ENCODE results near the gene SMKR1.
"Not testable (repeated sequence)": the region's sequence is repeated elsewhere in the genome, so short reads cannot be mapped to it uniquely, and the experiment has no call there.

Gene SMKR1

DNA sequence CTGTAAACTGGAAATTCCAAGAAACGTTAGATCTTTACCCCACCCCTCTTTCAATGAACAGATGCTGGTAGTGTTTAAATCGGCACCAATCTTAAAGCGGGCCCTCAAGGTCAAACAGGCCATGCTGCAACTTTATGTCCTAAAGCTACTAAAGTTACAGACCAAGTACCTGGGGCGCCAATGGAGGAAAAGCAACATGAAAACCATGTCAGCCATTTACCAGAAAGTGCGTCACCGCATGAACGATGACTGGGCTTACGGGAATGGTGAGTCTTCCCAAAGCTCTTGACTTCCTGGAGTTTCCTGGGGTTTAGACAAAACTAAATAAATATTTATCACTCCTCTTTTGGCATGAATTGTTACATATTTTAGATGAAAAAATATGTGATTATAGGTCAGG is 19.6 kb upstream of the SMKR1 start:
- DNase-seq (ENCODE audit: low read depth in 2 of 2) = no peak

DNA sequence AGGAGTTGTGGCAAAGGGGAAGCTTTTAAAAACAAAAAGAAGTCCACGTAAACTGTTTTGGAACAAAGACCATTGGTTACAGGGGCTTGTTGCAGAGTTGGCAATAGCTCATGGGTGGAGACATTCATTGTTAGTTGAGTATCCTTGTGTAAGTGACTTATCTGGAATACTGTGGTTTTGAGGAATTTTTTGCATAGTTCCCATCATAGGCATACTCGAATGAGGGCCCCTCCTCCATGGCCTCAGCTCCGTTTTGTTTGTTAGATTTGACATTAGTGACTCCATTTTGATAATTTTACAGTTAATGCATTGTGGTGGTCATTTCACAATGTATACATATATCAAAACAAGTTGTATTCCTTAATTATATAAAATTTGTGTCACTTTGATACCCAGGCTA is 12.8 kb upstream of the SMKR1 start:
- no peak for DNase-seq (ENCODE audit: low read depth in 2 of 2)

DNA sequence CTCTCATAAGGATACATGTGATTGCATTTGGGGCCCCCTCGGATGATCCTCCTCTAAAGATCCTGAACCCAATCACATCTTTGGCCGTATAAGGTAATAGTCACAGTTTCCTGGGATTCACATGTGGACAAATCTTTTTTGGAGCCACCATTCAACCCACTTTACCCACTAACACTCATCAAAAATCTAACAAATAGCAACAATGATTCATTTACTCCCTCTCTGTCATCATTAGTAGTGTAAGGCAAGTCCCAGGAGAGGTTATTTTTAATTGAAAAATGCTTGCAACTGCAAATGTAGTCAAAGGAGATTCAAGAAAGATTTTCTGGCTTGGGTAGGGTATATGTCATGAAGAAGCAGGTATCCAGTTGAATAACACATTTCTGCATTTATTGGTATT is 9.9 kb upstream of the SMKR1 start:
- DNase-seq (ENCODE audit: low read depth in 2 of 2) = no peak

DNA sequence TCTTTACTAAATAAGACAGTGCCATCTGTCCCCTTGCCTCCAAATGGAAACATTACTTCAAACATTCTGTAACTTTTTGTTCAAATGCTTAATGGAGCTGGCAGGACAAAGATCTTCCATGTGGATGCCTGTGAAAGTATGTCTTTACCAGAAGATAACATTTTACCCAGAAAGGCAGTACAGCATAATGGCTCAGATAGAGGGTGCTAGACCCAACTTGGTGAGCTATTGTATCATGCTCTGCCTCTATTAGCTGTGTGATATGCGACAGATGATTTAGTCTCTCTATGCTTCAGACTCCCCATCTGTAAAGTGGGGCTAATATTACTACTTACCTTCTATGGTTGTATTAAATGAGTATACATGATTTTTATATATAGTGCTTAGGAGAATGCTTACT is 8.8 kb upstream of the SMKR1 start:
- DNase-seq (ENCODE audit: low read depth in 2 of 2) = no peak

DNA sequence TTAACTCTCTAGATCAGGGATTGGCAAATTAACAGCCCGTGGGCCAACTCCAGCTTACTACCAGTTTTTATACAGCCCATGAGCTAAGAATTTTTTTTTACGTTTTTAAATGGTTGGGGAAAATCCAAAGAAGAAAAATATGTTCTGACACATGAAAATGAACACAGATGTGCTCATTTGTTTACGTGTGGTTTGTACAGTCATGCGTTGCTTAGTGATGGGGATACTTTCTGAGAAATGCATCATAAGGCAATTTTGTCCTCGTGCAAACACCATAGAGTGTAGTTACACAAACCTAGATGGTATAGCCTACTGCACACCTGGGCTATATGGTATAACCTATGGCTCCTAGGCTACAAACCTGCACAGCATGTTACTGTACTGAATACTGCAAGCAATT is 8.3 kb upstream of the SMKR1 start:
- no peak for DNase-seq (ENCODE audit: low read depth in 2 of 2)

DNA sequence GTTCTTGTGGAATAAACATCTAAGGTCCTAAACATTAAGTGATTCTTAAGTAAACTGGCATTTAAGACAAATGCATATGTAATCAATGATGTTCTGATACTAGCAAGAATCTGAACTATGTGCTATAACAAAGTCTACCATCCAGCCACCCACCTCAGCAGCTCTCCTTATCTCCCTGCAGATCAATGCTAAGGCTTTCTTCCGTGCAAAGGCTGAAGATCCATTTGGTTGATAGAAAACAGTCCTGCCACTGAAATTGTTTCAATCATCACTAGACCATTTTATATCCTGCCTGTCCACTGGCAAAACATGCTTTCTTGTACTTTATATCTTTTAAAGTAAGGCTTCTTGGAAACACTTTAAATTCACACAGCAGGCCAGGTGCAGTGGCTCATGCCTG is 6.3 kb upstream of the SMKR1 start:
- no peak for DNase-seq (ENCODE audit: low read depth in 2 of 2)

DNA sequence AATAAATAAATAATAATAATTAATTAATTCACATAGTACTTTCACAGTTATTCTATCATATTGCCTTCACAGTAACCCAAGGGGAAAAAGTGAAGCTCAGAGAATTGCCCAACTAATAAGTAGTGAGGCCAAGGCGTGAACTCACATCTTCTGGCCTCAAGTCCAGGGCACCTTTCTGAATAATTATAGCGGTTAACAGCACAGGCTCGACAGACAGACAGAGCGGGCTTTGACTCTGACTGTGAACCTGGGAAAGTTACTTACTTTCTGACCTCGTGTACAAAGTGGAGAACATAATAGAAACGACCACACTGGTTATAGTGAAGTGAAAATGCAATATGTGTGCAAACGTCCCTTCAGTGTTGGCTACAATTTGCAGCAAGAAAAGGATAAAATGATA is 5.7 kb upstream of the SMKR1 start:
- DNase-seq (ENCODE audit: low read depth in 2 of 2) = no peak

DNA sequence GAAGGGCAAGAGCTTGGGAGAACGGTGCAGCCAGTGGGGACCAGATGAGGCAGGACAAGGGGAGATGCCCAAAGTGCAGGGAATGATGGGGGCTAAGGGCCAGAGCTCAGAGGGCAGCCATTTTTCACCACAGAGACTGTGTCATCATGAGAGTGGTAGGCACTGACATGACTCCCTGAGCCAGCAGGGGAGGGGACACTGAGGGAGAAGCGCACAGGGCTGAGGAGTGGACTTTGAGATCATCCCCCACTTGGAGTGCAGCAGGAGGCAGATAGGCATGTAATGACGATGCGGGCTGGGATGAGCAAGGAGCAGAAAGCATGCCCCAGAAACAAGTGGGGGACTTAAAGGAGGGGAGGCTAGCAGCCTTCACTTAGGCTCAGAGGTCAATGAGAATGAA is 5.2 kb upstream of the SMKR1 start:
- no peak for DNase-seq (ENCODE audit: low read depth in 2 of 2)

DNA sequence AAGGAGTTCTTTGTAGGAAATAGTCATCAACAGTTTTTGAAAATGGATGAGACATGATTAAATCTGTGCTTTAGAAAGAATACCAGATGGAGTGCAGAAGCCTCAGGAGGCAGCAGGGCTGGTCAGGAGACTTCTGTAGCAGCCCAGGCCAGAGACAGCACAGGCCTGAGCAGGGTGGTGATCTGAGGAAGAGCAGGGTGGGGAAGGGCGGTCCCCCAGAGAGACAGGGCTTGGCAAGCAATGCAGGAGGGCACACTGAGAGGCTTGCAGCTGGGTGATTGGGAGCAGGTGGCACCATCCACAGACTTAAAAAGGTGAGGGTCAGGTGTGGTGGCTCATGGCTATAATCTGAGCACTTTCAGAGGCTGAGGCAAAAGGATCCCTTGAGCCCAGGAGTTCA is 4.3 kb upstream of the SMKR1 start:
- DNase-seq (ENCODE audit: low read depth in 2 of 2) = no peak

DNA sequence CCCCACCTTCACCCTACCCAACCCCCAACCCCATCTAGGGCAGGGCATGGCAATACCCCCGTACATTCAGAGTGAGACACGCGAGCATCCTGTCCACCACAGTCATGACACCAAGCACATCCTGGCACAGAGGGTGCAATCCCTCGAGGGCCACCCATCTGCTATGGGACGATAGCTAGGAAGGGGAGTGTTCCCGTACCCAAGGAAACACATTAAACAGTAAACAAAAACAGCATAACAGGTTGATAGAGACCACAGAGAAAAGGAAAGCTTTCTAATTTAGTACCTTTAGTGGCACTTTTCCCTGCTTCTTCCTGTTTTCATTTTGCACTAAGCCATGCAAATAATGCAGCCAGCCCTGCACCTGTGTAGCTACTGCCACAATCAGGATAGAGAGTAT is 2.3 kb upstream of the SMKR1 start:
- DNase-seq (ENCODE audit: low read depth in 2 of 2) = no peak

DNA sequence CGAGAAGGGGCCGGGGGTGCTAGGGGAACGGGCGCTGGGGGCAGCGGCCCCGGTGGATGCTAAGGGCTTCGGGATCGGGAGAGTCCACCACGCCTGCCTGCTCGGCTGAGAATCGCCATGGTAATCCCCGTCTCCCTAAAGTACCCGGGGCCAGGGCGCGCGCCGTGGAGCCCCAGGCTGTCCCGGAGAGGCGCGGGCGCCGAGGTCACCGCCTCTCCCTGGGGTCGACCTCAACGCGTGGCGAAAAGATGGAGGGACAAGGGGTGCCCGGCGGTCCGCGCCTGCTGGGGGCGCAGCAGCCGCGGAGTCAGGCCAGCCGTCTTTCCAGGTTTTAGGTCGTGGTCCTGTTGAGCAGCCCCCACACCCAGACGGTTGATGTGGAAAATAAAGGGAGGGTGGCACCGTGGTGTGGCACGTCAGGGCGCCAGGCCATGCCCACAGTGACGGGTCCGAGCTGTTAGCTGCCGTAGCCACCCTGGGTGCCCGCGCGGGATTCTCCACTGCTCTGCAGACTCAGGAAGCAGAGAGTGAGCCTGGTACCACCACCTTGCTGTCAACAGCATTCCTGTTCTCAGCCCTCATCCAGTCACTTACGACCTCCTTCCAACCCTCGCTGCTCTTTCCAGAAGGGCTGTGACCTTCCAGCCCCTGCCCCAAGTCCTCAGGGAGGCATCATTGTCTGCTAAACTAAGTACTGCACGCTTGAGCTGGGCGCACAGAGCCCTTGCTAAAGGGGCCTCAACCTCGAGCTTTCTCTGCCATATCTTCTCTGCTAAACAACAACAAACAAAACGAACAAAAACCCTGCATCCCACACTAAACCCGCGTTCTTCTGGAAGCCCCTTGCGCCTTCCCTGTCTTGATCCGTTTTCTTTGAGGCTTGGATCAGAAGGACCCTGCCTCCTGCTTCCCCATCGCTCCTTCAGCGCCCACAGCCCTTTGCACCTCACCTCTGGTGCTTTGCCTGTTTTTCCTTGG is 666 bp downstream of the SMKR1 start:
- DNase-seq (ENCODE audit: low read depth in 2 of 2) = no peak

DNA sequence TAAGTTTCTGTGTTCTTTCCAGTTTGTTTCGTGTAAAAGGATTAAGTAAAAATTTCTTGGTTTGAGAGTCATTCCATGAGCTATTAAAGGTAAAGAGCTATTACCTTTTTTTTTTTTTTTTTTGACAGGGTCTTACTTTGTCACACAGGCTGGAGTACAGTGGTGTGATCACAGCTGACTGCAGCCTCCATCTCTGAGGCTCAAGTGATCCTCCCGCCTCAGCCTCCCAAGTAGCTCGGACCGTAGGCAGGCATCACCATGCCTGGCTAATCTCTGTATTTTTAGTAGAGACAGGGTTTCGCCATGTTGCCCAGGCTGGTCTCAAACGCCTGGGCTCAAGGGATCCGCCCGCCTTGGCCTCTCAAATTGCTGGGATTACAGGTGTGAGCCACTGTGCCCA is 1.4 kb downstream of the SMKR1 start:
- DNase-seq (ENCODE audit: low read depth in 2 of 2) = no peak

DNA sequence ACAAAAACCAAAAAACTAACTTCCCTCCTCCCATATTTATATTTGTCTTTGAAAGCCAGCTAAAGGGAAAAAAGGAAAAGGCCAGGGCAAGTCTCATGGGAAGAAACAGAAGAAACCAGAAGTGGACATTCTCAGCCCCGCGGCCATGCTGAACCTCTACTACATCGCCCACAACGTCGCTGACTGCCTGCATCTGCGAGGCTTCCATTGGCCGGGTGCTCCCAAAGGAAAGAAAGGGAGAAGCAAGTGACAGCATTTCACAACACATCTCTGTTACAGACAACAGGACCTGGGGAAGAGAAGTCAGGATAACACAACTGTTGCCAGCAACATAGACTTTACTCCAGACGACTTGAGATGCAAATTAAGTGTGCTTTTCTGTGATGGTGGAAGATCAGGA is 9.9 kb downstream of the SMKR1 start:
- no peak for DNase-seq (ENCODE audit: low read depth in 2 of 2)

DNA sequence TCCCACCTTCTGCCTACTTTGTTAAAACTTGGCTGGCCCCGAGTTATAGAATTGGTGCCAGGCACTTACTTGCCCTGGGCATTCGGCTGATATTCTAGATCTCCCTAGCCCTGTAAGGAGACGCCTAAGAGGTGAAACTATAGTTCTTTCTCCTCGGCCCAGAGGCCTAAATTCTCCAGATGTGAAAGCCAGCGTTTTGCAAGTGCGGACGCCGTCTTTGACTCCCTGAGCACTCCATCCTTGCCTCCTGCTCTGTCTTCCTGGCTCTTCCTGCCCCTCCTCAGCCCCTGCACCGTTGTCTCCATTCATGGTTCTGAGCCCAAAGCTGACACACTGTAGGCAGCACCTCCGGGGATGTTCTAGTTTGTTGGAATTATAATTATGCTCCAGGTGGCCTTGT is 11.2 kb downstream of the SMKR1 start:
- DNase-seq (ENCODE audit: low read depth in 2 of 2) = no peak

DNA sequence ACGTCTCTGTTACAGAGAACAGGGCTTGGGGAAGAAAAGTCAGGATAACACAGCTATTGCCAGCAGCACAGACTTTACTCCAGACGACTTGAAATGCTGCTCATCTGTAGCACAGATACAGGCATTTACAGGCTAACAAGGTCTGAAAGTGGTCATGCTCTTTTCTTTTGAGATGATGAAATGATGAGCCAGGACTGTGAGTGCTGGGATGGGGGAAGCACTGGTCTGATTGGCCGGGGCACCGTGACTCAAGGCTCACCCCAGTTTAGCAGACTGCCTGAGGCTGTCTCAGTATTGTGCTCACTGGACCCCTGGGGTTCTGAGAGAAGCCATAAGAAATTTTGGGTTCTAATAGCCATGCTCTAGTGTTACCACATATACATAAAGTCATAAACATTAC is 12.4 kb downstream of the SMKR1 start:
- no peak for DNase-seq (ENCODE audit: low read depth in 2 of 2)

DNA sequence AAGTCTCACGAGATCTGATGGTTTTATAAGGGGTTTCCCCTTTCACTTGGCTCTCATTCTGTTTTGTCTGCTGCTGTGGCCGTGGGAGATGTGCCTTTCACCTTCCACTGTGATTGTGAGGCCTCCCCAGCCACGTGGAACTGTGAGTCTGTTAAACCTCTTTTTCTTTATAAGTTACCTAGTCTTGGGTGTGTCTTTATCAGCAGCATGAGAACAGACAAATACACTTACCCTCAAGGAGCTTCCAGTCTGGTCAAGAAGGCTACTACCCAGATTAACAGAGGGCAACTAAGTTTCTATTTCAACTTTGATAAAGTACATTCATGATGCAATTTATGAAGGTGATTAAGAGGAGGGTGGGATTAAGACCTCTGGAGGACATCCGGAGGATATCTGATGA is 13.1 kb downstream of the SMKR1 start:
- DNase-seq (ENCODE audit: low read depth in 2 of 2) = no peak

DNA sequence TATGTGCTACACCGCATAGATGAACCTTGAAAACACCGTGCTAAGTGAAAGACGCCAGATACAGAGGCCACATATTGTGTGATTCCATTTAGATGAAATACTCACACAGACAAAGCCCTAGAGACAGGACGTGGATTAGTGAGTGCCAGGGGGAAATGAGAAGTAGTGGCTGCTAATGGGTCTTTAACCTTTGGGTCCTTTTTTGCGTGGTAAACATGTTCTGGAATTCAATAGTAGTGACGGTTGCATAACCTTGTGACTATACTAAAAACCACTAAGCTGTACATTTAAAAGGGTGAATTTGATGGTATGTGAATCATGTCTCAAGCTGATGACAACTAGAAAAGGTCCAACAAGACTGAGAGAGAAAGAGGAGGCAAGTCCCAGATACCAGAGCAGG is 15.6 kb downstream of the SMKR1 start:
- DNase-seq (ENCODE audit: low read depth in 2 of 2) = no peak

DNA sequence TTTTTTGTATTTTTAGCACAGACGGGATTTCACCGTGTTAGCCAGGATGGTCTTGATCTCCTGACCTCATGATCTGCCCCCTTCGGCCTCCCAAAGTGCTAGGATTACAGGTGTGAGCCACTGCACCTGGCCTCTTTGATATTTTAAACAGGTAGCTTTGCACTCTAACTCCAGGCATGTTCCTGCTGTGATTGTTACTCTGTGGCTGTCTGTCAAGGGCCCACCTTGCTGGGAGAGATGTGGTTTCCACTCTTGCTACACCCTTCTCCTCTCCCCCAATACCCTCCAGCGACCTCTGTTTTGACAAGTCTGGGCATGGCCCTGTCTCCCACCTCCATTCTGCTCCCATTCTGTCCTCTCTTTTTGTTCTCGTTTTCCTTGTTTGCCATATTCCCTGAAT is 17.1 kb downstream of the SMKR1 start:
- no peak for DNase-seq (ENCODE audit: low read depth in 2 of 2)

DNA sequence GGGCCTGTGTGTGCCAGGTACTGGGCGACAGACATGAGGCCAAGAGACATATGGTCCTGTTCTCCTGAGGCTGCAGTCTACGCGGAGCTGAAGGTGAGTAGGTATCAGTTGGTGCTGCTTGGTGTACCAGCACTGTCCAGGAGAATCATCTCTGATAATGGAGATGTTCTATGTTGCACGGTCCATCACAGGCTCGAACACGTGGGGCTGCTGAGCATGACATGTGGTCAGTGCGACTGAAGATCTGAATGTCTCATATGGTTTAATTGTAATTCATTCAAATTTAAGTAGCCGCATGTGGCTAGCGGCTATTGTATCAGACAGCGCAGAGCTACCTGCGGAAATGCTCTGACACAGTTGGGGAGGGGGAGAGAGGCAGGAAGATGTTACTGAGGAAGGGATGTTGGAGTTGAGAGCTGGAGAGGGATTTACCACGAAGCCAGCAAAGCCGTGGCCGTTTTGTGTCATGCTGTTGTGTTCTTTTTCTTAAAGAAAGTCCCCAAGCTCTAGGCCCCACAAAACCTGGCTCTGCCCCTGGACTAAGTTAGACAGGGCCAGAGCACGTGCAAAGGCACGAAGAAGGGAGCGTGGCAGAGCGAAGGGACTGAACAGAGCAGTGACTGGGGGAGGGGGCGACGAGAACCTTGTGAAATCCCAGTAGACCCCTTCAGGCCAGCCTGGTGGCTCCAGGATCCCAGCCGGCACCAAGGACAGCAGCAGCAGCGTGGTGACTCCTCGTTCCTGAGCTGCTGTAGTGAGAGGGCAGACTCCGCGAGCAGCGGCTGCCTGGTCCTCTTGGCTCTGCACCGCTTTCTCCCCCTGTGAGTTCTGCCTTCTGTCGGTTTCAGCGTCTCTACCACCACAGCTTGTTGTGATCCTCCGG is 20.0 kb downstream of the SMKR1 start:
- no peak for DNase-seq (ENCODE audit: low read depth in 2 of 2)

DNA sequence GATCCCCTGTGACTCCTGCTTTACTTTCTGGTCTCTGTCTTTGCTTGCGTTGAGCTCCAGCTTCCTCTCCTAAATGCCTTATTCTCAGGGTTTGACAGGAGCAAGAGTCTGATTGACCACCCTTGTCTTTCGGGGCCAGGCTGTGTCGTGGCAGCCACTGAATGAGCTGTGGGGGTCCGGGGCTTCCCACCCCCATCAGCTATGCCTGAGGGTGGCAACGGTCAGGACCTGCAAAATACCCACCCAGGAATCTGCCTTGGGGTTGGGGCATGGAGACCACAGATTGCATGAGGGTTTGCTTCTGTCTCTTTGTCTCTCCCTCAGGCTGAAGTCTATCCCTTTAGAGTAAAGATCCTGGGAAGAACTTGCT is 20.6 kb downstream of the SMKR1 start:
- no peak for DNase-seq (ENCODE audit: low read depth in 2 of 2)

DNA sequence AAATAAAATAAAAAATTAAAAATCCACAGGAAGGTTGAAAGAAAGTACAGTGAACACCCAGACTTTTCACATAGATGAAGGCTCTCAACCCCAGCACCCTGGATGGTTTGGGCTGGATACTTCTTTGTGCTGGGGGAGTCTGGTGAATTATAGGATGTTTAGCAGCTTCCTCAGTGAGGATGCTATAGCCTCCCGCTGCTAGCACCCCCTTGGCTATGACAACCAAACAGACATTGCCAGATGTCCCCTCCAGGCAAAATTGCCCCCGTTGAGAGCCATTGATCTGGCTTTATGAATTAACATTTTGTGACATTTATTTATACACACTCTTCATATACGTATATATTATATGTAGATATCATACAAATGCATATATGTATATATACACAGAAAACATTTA is 21.6 kb downstream of the SMKR1 start:
- no peak for DNase-seq (ENCODE audit: low read depth in 2 of 2)

DNA sequence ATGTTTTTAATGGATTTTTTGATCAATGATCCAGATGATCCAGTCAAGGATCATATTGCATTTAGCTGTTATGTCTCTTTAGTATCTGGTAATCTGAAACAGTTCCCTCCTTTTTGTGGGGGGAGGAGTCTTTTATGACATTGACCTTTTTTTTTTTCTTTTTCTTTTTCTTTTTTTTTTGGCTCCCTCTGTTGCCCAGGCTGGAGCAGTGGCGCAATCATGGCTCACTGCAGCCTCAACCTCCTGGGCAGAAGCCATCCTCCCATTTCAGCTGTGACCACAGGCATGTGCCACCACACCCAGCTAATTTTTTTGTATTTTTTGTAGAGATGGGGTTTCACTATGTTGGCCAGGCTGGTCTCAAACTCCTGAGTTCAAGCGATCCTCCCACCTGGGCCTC is 22.1 kb downstream of the SMKR1 start:
- DNase-seq (ENCODE audit: low read depth in 2 of 2) = not testable (repeated sequence)

DNA sequence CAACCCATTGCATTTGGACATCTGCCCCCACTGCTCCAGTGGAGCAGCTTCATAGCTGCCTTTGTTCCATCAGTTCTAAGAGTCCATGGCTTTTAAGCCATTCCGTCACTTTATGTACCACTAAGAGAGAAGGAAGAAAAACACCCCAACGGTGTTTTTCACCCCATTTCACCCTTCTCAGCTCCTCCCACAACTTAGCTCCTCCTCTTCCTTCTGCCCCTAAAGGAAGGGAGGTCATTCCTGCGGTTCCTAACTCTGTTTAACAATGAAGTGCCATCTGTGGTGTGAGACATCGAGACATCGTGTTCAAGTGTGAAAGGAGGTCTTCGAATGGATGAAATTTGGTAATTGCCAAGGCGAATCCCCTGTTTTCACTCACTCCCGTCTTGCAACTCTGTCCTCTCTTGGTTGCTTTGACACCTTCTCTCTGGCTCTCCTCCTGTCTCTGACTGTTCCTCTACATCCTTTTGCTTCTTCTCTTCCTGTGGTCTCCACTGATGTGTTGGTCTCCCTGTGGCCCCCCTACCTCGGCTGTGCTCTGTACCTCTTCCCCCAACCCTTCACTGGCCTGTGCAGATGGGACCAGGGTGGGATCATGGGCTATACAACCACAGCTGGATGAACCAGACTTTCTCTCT is 23.0 kb downstream of the SMKR1 start:
- DNase-seq (ENCODE audit: low read depth in 2 of 2) = no peak

Data from stimulated activated CD8-positive, alpha-beta memory T cell treated with anti-CD3 and anti-CD28 coated beads, Interleukin-15, amount 100 ng/mL, for 4 hours (primary cell).